H1 (cell line): ENCODE results near the gene SIPA1L3. TPM values are rescaled to one million over a fixed set of nuclear protein-coding genes. Genes with fewer than 3 reads are reported as not detected.

Experiments
- BACH1 ChIP-seq: IDR thresholded peaks from 2 replicates; pipeline ENCODE4 v1.6.1; 2012; ENCODE audit warnings: low read length, improper control_type of control experiment
- CBX8 ChIP-seq: fragments of 300-800, 300-1000 bp; sonication (generic); IDR thresholded peaks from 2 replicates; pipeline ENCODE4 v1.7.1; 2016; ENCODE audit warnings: low read depth, low read length, borderline replicate concordance
- CREB1 ChIP-seq: IDR thresholded peaks from 2 replicates; pipeline ENCODE4 v1.6.1; 2012; ENCODE audit warnings: inconsistent platforms
- EGR1 ChIP-seq: IDR thresholded peaks from 2 replicates; pipeline ENCODE4 v1.6.1; 2011; ENCODE audit warnings: low read depth, low read length, borderline replicate concordance
- FOSL1 ChIP-seq: IDR thresholded peaks from 2 replicates; pipeline ENCODE4 v1.6.1; 2011; ENCODE audit warnings: mild to moderate bottlenecking, low read depth, low read length, moderate library complexity; ENCODE audit not compliant: insufficient read depth
- HDAC2 ChIP-seq, 2 experiments: fragments of 300-600 bp in 1 of 2; sonication (generic) in 1 of 2; IDR thresholded peaks; 2 replicates each; pipeline ENCODE4 v1.6.1; 2011 to 2012; ENCODE audit warnings: low read depth in 2 of 2, low read length in 2 of 2, mild to moderate bottlenecking in 2 of 2, moderate library complexity in 2 of 2, borderline replicate concordance in 1 of 2, inconsistent platforms in 1 of 2
- JUN ChIP-seq: IDR thresholded peaks from 2 replicates; pipeline ENCODE4 v1.6.1; 2011; ENCODE audit warnings: low read depth, mild to moderate bottlenecking, improper control_type of control experiment, low read length
- JUND ChIP-seq: IDR thresholded peaks from 2 replicates; pipeline ENCODE4 v1.6.1; 2011; ENCODE audit warnings: mild to moderate bottlenecking, improper control_type of control experiment, low read length
- KDM5A ChIP-seq: fragments of 200-600 bp; IDR thresholded peaks from 2 replicates; pipeline ENCODE4 v1.7.1; 2012; ENCODE audit warnings: mild to moderate bottlenecking, low read length, inconsistent platforms, mixed read lengths
- POLR2AphosphoS5 ChIP-seq: IDR thresholded peaks from 2 replicates; pipeline ENCODE4 v1.6.1; 2011; ENCODE audit warnings: low read depth, low read length
- POU5F1 ChIP-seq: IDR thresholded peaks from 2 replicates; pipeline ENCODE4 v1.6.1; 2011; ENCODE audit warnings: low read depth, mild to moderate bottlenecking, low read length, moderate library complexity
- RBBP5 ChIP-seq: IDR thresholded peaks from 2 replicates; pipeline ENCODE4 v1.7.1; 2012; ENCODE audit warnings: low read depth, mild to moderate bottlenecking, inconsistent platforms, low read length, moderate library complexity, borderline replicate concordance
- SAP30 ChIP-seq: fragments of 300-600 bp; sonication (generic); IDR thresholded peaks from 2 replicates; pipeline ENCODE4 v1.7.1; 2012; ENCODE audit warnings: low read length, moderate library complexity, mild to moderate bottlenecking, inconsistent platforms; ENCODE audit not compliant: insufficient read depth, insufficient replicate concordance
- SIN3A ChIP-seq, 2 experiments: IDR thresholded peaks in 1 of 2; conservative IDR thresholded peaks in 1 of 2; 2 replicates each; pipeline ENCODE4 v1.6.1; 2011 to 2012; ENCODE audit warnings: low read length in 2 of 2, improper control_type of control experiment in 1 of 2, low read depth in 1 of 2, mild to moderate bottlenecking in 1 of 2
- SIX5 ChIP-seq: IDR thresholded peaks from 2 replicates; pipeline ENCODE4 v1.6.1; 2011; ENCODE audit warnings: mild to moderate bottlenecking, low read depth, low read length
- SP1 ChIP-seq: IDR thresholded peaks from 2 replicates; pipeline ENCODE4 v1.6.1; 2011; ENCODE audit warnings: low read depth, low read length
- SP2 ChIP-seq: IDR thresholded peaks from 2 replicates; pipeline ENCODE4 v1.6.1; 2012; ENCODE audit warnings: mild to moderate bottlenecking, low read length, inconsistent platforms
- SP4 ChIP-seq: IDR thresholded peaks from 2 replicates; pipeline ENCODE4 v1.6.1; 2012; ENCODE audit warnings: low read length, inconsistent platforms
- SUZ12 ChIP-seq: fragments of 200-600 bp; sonication (generic); IDR thresholded peaks from 2 replicates; pipeline ENCODE4 v1.6.1; 2012; ENCODE audit warnings: mild to moderate bottlenecking, inconsistent platforms, low read length, moderate library complexity, mixed read lengths
- TAF1 ChIP-seq: IDR thresholded peaks from 2 replicates; pipeline ENCODE4 v1.6.1; 2011; ENCODE audit warnings: mild to moderate bottlenecking, low read depth, low read length
- TCF12 ChIP-seq: IDR thresholded peaks from 2 replicates; pipeline ENCODE4 v1.6.1; 2011; ENCODE audit warnings: low read depth, mild to moderate bottlenecking, low read length
- YY1 ChIP-seq: IDR thresholded peaks from 2 replicates; pipeline ENCODE4 v1.6.1; 2011; ENCODE audit warnings: low read depth, mild to moderate bottlenecking, low read length
- polyA plus RNA-seq, 7 experiments: library from polyadenylated mRNA; depleted of rRNA in 3 of 7; stranded (reverse) in 5 of 7; unstranded in 2 of 7; fragments of >200 nt in 5 of 7; fragments of 200-250 nt in 2 of 7; gene quantifications; 1 replicate in 5 of 7; 2 replicates in 1 of 7; 4 replicates in 1 of 7; pipeline versions ENCODE4 v1.2.1 to v1.2.3, GENCODE V29; 2011 to 2013; ENCODE audit warnings: missing spikeins in 2 of 7, mixed read lengths in 2 of 7
- total RNA-seq: library from RNA; stranded (reverse); fragmentation: NEBNext Ultra II Directional; extraction: Animal tissue kit (Norgen Biotek cat#: 25700); gene quantifications from 2 replicates; pipeline ENCODE4 v1.2.1, GENCODE V29; 2021
- TF ChIP-seq, protein P1 (sequence below): IDR thresholded peaks from 2 replicates; pipeline ENCODE4 v1.6.1; 2011; ENCODE audit warnings: low read length, improper control_type of control experiment

Gene SIPA1L3
- total and polyA plus RNA-seq, 2 of the 8 experiments (the other 6 are each of a cell fraction or from before 2014, with no cell fraction given) = 15.0 to 54.9 TPM

DNA sequence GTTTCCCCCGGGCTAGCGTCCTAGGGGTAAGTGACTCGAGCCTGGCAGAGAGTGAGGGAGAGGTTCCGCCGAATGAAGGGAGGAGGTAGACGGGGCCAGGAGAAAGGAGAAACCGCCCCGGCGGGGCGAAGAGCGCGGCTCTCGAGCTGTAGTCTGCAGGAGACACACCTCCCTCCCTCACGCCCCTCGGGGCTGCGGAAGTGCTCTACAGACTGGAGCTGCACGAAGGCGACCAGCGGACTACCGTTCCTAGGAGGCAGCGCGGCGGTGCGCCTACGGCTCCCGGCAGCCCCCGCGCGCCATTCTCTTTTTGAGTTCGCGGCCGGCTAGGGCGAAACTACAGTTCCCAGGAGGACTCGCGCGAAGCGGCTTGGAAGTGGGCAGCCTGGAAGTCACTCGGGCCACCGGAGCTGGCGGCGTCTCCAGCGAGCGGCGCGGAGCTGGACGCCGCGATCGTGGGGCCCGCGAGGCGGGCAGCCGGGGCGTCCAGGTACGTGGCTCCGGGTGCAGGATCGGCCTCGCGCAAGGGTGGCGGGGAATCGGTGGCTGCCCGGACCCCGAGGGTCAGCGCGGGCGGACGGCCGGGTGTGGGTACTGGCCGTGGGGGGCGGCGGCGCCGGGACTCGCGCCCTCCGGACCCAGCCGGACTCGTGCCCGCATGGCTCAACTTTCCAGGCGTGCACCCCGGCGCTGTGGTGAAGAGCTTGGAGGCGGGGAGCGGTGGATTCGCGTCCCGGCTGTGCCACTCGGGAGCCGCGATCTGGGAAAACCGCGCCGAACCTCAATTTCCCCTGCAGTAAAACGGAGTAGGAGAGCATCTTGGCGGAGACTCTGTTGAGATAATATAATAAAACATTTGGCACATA, at the start of gene SIPA1L3 (continued):
- peak; percentile 68; the same call in 1 of the 2 replicates for TF ChIP-seq TAF1
- peak; percentile 65; the same call in 1 of the 2 replicates for TF ChIP-seq CREB1
- 0 out of 4 replicates have a peak, but pooled peaks of 1 of the 2 experiments have one; percentile 22 for TF ChIP-seq HDAC2 (IDR thresholded peaks at IDR 0.05; ENCODE audit: borderline replicate concordance in 1 of 2, low read depth in 2 of 2, low read length in 2 of 2)
- TF ChIP-seq SP4 = no peak
- TF ChIP-seq KDM5A = no peak; the same call in 1 of the 2 replicates
- TF ChIP-seq SP2 = no peak
- no peak for TF ChIP-seq SUZ12
- no peak for TF ChIP-seq POU5F1
- no peak for TF ChIP-seq SAP30
- no peak for TF ChIP-seq SP1
- no peak for TF ChIP-seq JUN
- no peak for TF ChIP-seq POLR2AphosphoS5
- peak; percentile 91 for TF ChIP-seq SIX5
- TF ChIP-seq EGR1 = no peak
- TF ChIP-seq YY1 = peak; percentile 42; the same call in 1 of the 2 replicates
- no peak for TF ChIP-seq JUND
- TF ChIP-seq BACH1 = peak; percentile 54; the same call in 1 of the 2 replicates
- no peak for TF ChIP-seq FOSL1
- TF ChIP-seq, protein P1, sequence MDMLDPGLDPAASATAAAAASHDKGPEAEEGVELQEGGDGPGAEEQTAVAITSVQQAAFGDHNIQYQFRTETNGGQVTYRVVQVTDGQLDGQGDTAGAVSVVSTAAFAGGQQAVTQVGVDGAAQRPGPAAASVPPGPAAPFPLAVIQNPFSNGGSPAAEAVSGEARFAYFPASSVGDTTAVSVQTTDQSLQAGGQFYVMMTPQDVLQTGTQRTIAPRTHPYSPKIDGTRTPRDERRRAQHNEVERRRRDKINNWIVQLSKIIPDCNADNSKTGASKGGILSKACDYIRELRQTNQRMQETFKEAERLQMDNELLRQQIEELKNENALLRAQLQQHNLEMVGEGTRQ = no peak
- no peak for TF ChIP-seq TCF12
- no peak for TF ChIP-seq CBX8
- peak in 1 of 2 experiments; percentile 84; a peak in 3 of 4 replicates for TF ChIP-seq SIN3A (conservative IDR thresholded peaks at IDR 0.05 in 1 of 2, IDR thresholded peaks at IDR 0.05 in 1 of 2; ENCODE audit: low read depth in 1 of 2, low read length in 2 of 2)
- peak; percentile 46; the same call in 1 of the 2 replicates for TF ChIP-seq RBBP5
